OCI-LY7 (cell line): ENCODE data around the gene MAP3K21.

Source experiments
- EZH2phosphoT487 ChIP-seq: fragments of 200-600 bp; sonication (generic); IDR thresholded peaks from 2 replicates; pipeline ENCODE4 v1.6.1; 2018; ENCODE audit warnings: low read depth, borderline replicate concordance, mild to moderate bottlenecking, mixed run types, antibody characterized with exemption, low read length, moderate library complexity, mixed read lengths
- TF ChIP-seq, protein P1 (sequence below): fragments of 200-600 bp; sonication (generic); conservative IDR thresholded peaks from 2 replicates; pipeline ENCODE4 v1.5.1; 2014; ENCODE audit warnings: mild to moderate bottlenecking, antibody characterized with exemption, low read length, moderate library complexity, mixed read lengths

DNA sequence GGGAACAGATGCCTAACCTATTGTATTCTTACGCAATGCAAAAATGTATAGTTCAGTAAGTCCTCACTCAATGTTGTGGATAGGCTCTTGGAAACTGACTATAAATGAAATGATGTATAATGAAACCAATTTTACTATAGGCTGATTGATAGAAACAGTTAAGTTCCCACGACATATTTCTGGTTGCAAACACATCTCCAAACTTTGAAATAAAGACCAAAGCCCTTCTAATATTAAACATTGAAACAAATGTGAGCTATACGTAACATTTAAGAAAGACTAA lies 29.1 kb downstream of the MAP3K21 start:
- TF ChIP-seq, protein P1, sequence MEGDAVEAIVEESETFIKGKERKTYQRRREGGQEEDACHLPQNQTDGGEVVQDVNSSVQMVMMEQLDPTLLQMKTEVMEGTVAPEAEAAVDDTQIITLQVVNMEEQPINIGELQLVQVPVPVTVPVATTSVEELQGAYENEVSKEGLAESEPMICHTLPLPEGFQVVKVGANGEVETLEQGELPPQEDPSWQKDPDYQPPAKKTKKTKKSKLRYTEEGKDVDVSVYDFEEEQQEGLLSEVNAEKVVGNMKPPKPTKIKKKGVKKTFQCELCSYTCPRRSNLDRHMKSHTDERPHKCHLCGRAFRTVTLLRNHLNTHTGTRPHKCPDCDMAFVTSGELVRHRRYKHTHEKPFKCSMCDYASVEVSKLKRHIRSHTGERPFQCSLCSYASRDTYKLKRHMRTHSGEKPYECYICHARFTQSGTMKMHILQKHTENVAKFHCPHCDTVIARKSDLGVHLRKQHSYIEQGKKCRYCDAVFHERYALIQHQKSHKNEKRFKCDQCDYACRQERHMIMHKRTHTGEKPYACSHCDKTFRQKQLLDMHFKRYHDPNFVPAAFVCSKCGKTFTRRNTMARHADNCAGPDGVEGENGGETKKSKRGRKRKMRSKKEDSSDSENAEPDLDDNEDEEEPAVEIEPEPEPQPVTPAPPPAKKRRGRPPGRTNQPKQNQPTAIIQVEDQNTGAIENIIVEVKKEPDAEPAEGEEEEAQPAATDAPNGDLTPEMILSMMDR, result no peak
- TF ChIP-seq EZH2phosphoT487, result no peak
